Left lung (tissue), 14 donors: ENCODE measurements around the gene LENG9. TPM values are rescaled to one million over a fixed set of nuclear protein-coding genes. Genes with fewer than 3 reads are reported as not detected.
"Not testable (repeated sequence)": the region's sequence is repeated elsewhere in the genome, so short reads cannot be mapped to it uniquely, and the experiment has no call there.

Source experiments
- ATAC-seq: fragments of 200-7000 bp; cut with Tn5 transposase; one replicate; pipeline ENCODE4 v1.9.1; 2020; ENCODE audit warnings: moderate library complexity
- DNase-seq, 4 donors: peaks; one replicate each; pipeline ENCODE4 v3.0.0-alpha.2; 2013 to 2020
- H3K27ac ChIP-seq, 2 donors: fragments of 200-600 bp; sonication (generic) in 1 of 2; one replicate each; pipeline versions ENCODE4 v1.5.0 to v1.8.0; 2020 to 2021
- H3K27me3 ChIP-seq, 2 donors: fragments of 200-600 bp; sonication (generic) in 1 of 2; one replicate each; pipeline versions ENCODE4 v1.5.0 to v1.8.0; 2020 to 2021
- H3K36me3 ChIP-seq, 2 donors: fragments of 200-600 bp; sonication (generic) in 1 of 2; one replicate each; pipeline versions ENCODE4 v1.5.0 to v1.8.0; 2020 to 2021
- H3K4me1 ChIP-seq, 2 donors: fragments of 200-600 bp; one replicate each; pipeline ENCODE4 v1.8.0; 2021
- H3K4me3 ChIP-seq, 2 donors: fragments of 200-600 bp; sonication (generic) in 1 of 2; one replicate each; pipeline versions ENCODE4 v1.5.0 to v1.8.0; 2020 to 2021; ENCODE audit warnings: mild to moderate bottlenecking in 1 of 2
- H3K9me3 ChIP-seq, 2 donors: fragments of 200-600 bp; sonication (generic) in 1 of 2; one replicate each; pipeline versions ENCODE4 v1.5.0 to v1.8.0; 2020 to 2021
- CTCF ChIP-seq, 2 donors: fragments of 200-600 bp; sonication (generic) in 1 of 2; IDR thresholded peaks; one replicate each; pipeline versions ENCODE4 v1.5.0 to v1.8.0; 2021; ENCODE audit warnings: antibody characterized with exemption in 2 of 2
- intact Hi-C, 2 donors: fragments of 100-400 bp; cut with DNase I; formaldehyde crosslinking; loops; one replicate each; pipeline versions ENCODE4 v1.11.2 to v1.14.2; 2022
- long read RNA-seq, 12 donors: library from polyadenylated mRNA in 2 of 12; unstranded in 2 of 12; transcript quantifications; one replicate each; pipeline ENCODE4 v2.0.0 and lab custom pipeline, GENCODE V29; 2019 to 2026
- polyA plus RNA-seq, 6 donors: library from polyadenylated mRNA; unstranded; fragments of 120-200 nt; gene quantifications; one replicate each; pipeline ENCODE4 v1.2.1, GENCODE V29; 2013; ENCODE audit not compliant: insufficient read length in 6 of 6
- total RNA-seq, 2 donors: library from RNA; stranded (reverse); fragmentation: NEBNext Ultra II Directional; extraction: Animal tissue kit (Norgen Biotek cat#: 25700); gene quantifications; one replicate each; pipeline ENCODE4 v1.2.1, GENCODE V29; 2021
- donor health status: DM: no; HTN: yes; CAD: no.
- donor health status: DM: no; HTN: no; CAD: no.

The LENG9 gene
- total RNA-seq (1 to 10 TPM; 5.4 to 8.8 TPM), polyA plus RNA-seq (1 to 10 TPM; 3.2 to 5.3 (median 4.5) TPM)
- long read RNA-seq, donor 1, transcript LENG9-203 (1 exons, 1,916 nt), result major isoform, 42 of 42 reads
- long read RNA-seq, donor 1, partial matches to known transcripts, result 0 of 42 reads
- long read RNA-seq, donor 1, other reads (novel, unspliced or antisense), result 0 of 42 reads
- long read RNA-seq, donor 2, transcript LENG9-203 (1 exons, 1,916 nt), result major isoform, 27 of 241 reads
- long read RNA-seq, donor 2, partial matches to known transcripts, result 180 of 241 reads
- long read RNA-seq, donor 2, other reads (novel, unspliced or antisense), result 34 of 241 reads
- long read RNA-seq, donor 3, transcript LENG9-203 (1 exons, 1,916 nt), result major isoform, 44 of 44 reads
- long read RNA-seq, donor 3, partial matches to known transcripts, result 0 of 44 reads
- long read RNA-seq, donor 3, other reads (novel, unspliced or antisense), result 0 of 44 reads
- long read RNA-seq, donor 4, result 0 reads
- long read RNA-seq, donor 5, transcript LENG9-203 (1 exons, 1,916 nt), result major isoform, 22 of 22 reads
- long read RNA-seq, donor 5, partial matches to known transcripts, result 0 of 22 reads
- long read RNA-seq, donor 5, other reads (novel, unspliced or antisense), result 0 of 22 reads
- long read RNA-seq, donor 6, transcript LENG9-203 (1 exons, 1,916 nt), result major isoform, 21 of 21 reads
- long read RNA-seq, donor 6, partial matches to known transcripts, result 0 of 21 reads
- long read RNA-seq, donor 6, other reads (novel, unspliced or antisense), result 0 of 21 reads
- long read RNA-seq, donor 7, transcript LENG9-203 (1 exons, 1,916 nt), result major isoform, 28 of 28 reads
- long read RNA-seq, donor 7, partial matches to known transcripts, result 0 of 28 reads
- long read RNA-seq, donor 7, other reads (novel, unspliced or antisense), result 0 of 28 reads
- long read RNA-seq, donor 8, transcript LENG9-203 (1 exons, 1,916 nt), result major isoform, 25 of 25 reads
- long read RNA-seq, donor 8, partial matches to known transcripts, result 0 of 25 reads
- long read RNA-seq, donor 8, other reads (novel, unspliced or antisense), result 0 of 25 reads
- long read RNA-seq, donor 9, transcript LENG9-203 (1 exons, 1,916 nt), result major isoform, 12 of 12 reads
- long read RNA-seq, donor 9, partial matches to known transcripts, result 0 of 12 reads
- long read RNA-seq, donor 9, other reads (novel, unspliced or antisense), result 0 of 12 reads
- long read RNA-seq, donor 10, partial matches to known transcripts, result 0 of 1 reads
- long read RNA-seq, donor 10, other reads (novel, unspliced or antisense), result 1 of 1 reads
- long read RNA-seq, donor 11, result 0 reads
- long read RNA-seq, donor 12, transcript LENG9-203 (1 exons, 1,916 nt), result major isoform, 22 of 22 reads
- long read RNA-seq, donor 12, partial matches to known transcripts, result 0 of 22 reads
- long read RNA-seq, donor 12, other reads (novel, unspliced or antisense), result 0 of 22 reads

- peaks cover 17 to 34% of the 10 kb centered on the region in 2 donors for H3K4me1 ChIP-seq
- ATAC-seq (peak; percentile 76), DNase-seq (peak; percentile 96 to 99 (median 98))
- H3K4me3 ChIP-seq, result peak within 1 kb of the TSS; percentile 59 to 67
- H3K9me3 ChIP-seq, result no peaks in the 10 kb centered on the region
- intact Hi-C loops, result no loop called here
- peak within 1 kb of the TSS; percentile 97 for H3K27ac ChIP-seq
- H3K36me3 ChIP-seq, result peaks cover 0 to 39% of the 10 kb centered on the region in 2 donors
- peaks cover 0 to 14% of the 10 kb centered on the region in 2 donors for H3K27me3 ChIP-seq
- TF ChIP-seq CTCF (IDR thresholded peaks at IDR 0.05), result no peak
These were observed at the start of gene LENG9 for GRCh38 chr19:54463531-54464043. TSS of gene LENG9 (minus strand) at chr19:54463778. CDS start at chr19:54463526, 252 bp downstream.

GRCh38 chr19:54509200-54509940 is 45.8 kb upstream of the LENG9 start:
- peak; percentile 69 for ATAC-seq

GRCh38 chr19:54508487-54508886 is 44.9 kb upstream of the LENG9 start:
- DNase-seq, H3K27ac ChIP-seq, intact Hi-C loops, H3K4me3 ChIP-seq, H3K4me1 ChIP-seq, H3K36me3 ChIP-seq, H3K9me3 ChIP-seq: not testable (repeated sequence)
- H3K27me3 ChIP-seq, result peaks cover 0 to 72% of the 10 kb centered on the region in 2 donors
- ATAC-seq, result peak; percentile 24

More at GRCh38 chr19:54509200-54509940, 45.8 kb upstream of the LENG9 start:
- H3K4me1 ChIP-seq, DNase-seq, H3K4me3 ChIP-seq, H3K27ac ChIP-seq, H3K9me3 ChIP-seq, intact Hi-C loops, H3K36me3 ChIP-seq: not testable (repeated sequence)
- H3K27me3 ChIP-seq, result peaks cover 0 to 67% of the 10 kb centered on the region in 2 donors

GRCh38 chr19:54507824-54508223 is 44.2 kb upstream of the LENG9 start:
- DNase-seq, result no peak
- intact Hi-C loops, result no loop called here

GRCh38 chr19:54507038-54507717 is 43.6 kb upstream of the LENG9 start:
- intact Hi-C loops, H3K36me3 ChIP-seq, H3K4me3 ChIP-seq, H3K4me1 ChIP-seq, ATAC-seq, H3K9me3 ChIP-seq, DNase-seq: not testable (repeated sequence)
- Histone ChIP-seq H3K27me3 (peaks cover 0 to 72% of the 10 kb centered on the region in 2 donors), H3K27ac (peak overlapping the region in 1 of 2 donors; percentile 37)

More at GRCh38 chr19:54507824-54508223, 44.2 kb upstream of the LENG9 start:
- Histone ChIP-seq H3K27ac (no peak overlapping the region), H3K9me3 (no peaks in the 10 kb centered on the region), H3K4me1 (no peaks in the 10 kb centered on the region), H3K4me3 (no peak overlapping the region), H3K27me3 (peaks cover 0 to 72% of the 10 kb centered on the region in 2 donors), H3K36me3 (no peaks in the 10 kb centered on the region)
- no peak for ATAC-seq
- TF ChIP-seq CTCF (IDR thresholded peaks at IDR 0.05), result no peak
